Lower lobe of right lung (tissue), 2 donors: Measurements from ENCODE around the gene DOCK3. TPM values are rescaled to one million over a fixed set of nuclear protein-coding genes. Genes with fewer than 3 reads are reported as not detected.
"Not testable (repeated sequence)": the region's sequence is repeated elsewhere in the genome, so short reads cannot be mapped to it uniquely, and the experiment has no call there.

Source experiments
- ATAC-seq, 2 donors: fragments of 200-7000 bp; cut with Tn5 transposase; one replicate each; pipeline ENCODE4 v1.9.1; 2020 to 2022; ENCODE audit warnings: mild to moderate bottlenecking in 2 of 2, moderate library complexity in 2 of 2
- DNase-seq: peaks from one replicate; pipeline ENCODE4 v3.0.0-alpha.2; 2020
- H3K27ac ChIP-seq: fragments of 200-600 bp; one replicate; pipeline ENCODE4 v1.8.0; 2022
- H3K27me3 ChIP-seq: fragments of 200-600 bp; one replicate; pipeline ENCODE4 v1.8.0; 2022; ENCODE audit warnings: low read depth
- H3K36me3 ChIP-seq: fragments of 200-600 bp; one replicate; pipeline ENCODE4 v1.8.0; 2022; ENCODE audit warnings: mild to moderate bottlenecking
- H3K4me1 ChIP-seq: fragments of 200-600 bp; one replicate; pipeline ENCODE4 v1.8.0; 2022
- H3K4me3 ChIP-seq: fragments of 200-600 bp; one replicate; pipeline ENCODE4 v1.8.0; 2022; ENCODE audit warnings: mild to moderate bottlenecking
- H3K9me3 ChIP-seq: fragments of 200-600 bp; one replicate; pipeline ENCODE4 v1.8.0; 2022
- intact Hi-C: fragments of 100-400 bp; cut with DNase I; formaldehyde crosslinking; loops from one replicate; pipeline ENCODE4 v1.11.0; 2022
- total RNA-seq: library from RNA; stranded (reverse); fragmentation: NEBNext Ultra II Directional; extraction: Animal tissue kit (Norgen Biotek cat#: 25700); gene quantifications from one replicate; pipeline ENCODE4 v1.2.1, GENCODE V29; 2021
- TF ChIP-seq, protein P1 (sequence below): fragments of 200-600 bp; IDR thresholded peaks from one replicate; pipeline ENCODE4 v1.8.0; 2022; ENCODE audit warnings: antibody characterized with exemption, mild to moderate bottlenecking
- donor health status: DM: no; HTN: yes; CAD: no; lungs with severe emphysema.

Gene DOCK3
- total RNA-seq, 1 donor from 2014 or later, result 1.5 TPM

DNA sequence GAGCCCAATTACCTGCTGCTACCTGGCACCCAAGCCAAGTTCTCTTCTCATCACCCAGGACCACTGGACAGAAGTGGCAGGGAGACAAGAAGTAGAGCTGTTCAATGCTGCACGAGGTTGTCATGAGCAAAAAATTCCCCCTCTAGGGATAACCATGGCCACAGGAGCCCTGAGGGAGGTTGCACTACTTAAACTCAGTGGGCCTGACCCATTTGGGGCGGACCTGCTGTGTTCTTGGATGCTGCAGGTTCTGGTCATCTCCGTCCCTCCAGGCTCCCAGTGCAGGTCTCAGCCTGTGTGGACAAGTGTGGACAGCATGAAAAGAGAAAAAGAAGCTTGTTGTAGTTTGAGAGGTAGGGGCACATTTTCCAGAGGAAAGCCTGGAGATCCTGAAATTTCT, 684.3 kb downstream of the DOCK3 start:
- Histone ChIP-seq H3K4me1 (no peaks in the 10 kb centered on the region), H3K27ac (no peak overlapping the region), H3K9me3 (no peaks in the 10 kb centered on the region), H3K4me3 (no peak overlapping the region), H3K27me3 (no peaks in the 10 kb centered on the region), H3K36me3 (no peaks in the 10 kb centered on the region)
- DNase-seq (no peak), ATAC-seq (no peak)
- TF ChIP-seq, protein P1, sequence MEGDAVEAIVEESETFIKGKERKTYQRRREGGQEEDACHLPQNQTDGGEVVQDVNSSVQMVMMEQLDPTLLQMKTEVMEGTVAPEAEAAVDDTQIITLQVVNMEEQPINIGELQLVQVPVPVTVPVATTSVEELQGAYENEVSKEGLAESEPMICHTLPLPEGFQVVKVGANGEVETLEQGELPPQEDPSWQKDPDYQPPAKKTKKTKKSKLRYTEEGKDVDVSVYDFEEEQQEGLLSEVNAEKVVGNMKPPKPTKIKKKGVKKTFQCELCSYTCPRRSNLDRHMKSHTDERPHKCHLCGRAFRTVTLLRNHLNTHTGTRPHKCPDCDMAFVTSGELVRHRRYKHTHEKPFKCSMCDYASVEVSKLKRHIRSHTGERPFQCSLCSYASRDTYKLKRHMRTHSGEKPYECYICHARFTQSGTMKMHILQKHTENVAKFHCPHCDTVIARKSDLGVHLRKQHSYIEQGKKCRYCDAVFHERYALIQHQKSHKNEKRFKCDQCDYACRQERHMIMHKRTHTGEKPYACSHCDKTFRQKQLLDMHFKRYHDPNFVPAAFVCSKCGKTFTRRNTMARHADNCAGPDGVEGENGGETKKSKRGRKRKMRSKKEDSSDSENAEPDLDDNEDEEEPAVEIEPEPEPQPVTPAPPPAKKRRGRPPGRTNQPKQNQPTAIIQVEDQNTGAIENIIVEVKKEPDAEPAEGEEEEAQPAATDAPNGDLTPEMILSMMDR, result no peak
- intact Hi-C loops, result no loop called here

DNA sequence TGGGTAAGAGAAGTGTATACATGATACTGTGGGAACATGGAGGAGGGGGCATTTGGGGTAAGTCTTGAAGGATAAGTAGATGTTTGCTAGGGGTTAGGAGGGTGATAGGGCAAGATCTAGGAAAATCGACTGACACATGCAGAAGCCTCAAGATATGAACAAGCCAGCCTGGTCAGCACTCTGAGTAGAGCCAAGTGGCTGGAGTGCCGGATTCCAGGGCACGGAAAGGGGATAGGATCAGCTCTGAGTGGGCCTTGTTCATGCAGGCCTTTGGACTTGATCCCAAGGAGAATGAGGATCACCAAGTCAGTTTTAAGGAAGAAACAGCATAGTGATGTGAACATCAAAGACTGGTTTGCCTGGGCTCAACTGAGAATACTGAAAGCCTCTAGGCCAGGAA, 686.1 kb downstream of the DOCK3 start:
- no peaks in the 10 kb centered on the region for H3K27me3 ChIP-seq
- ATAC-seq (peak in 1 of 2 donors; percentile 10), DNase-seq (no peak)
- no peaks in the 10 kb centered on the region for H3K4me1 ChIP-seq
- intact Hi-C loops, result no loop called here
- no peak overlapping the region for H3K27ac ChIP-seq
- no peaks in the 10 kb centered on the region for H3K9me3 ChIP-seq
- H3K4me3 ChIP-seq, result no peak overlapping the region
- TF ChIP-seq, protein P1, result no peak
- H3K36me3 ChIP-seq, result no peaks in the 10 kb centered on the region

DNA sequence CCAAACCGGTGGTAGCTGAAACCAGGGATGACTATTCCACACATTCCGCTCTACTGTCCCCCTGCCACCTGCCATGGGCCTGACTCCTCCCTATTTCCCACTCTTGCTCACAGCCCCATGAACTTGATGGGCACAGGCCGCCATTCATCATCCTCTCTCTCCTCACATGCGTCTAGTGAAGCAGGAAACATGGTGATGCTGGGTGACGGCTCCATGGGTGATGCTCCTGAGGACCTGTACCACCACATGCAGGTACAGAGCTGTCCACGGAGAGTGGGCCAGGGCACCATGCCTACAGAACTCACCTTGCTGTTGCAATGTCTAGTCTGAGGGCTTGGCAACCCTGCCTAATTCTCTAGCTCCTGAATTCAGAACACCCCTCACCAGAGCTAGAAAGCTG, 687.0 kb downstream of the DOCK3 start:
- ATAC-seq (no peak), DNase-seq (no peak)
- TF ChIP-seq, protein P1, result no peak

DNA sequence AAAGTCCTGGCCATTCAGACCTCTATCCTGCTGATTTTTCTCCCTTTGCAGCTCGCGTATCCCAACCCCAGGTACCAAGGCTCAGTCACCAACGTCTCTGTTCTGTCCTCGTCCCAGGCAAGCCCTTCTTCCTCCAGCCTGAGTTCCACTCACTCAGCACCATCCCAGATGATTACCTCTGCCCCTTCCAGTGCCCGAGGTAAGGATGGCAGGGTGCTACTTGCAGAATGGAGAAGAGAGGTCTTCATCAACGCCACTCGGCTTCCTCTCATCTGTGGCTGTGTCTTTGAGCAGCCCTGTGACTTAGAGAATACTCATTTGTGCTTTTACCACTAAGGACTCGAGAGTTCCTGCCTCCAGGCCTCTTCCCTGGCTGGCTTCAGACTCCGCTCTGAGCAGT, 687.7 kb downstream of the DOCK3 start:
- Histone ChIP-seq H3K27ac (no peak overlapping the region), H3K9me3 (no peaks in the 10 kb centered on the region), H3K36me3 (no peaks in the 10 kb centered on the region), H3K4me1 (no peaks in the 10 kb centered on the region), H3K4me3 (no peak overlapping the region), H3K27me3 (no peaks in the 10 kb centered on the region)
- TF ChIP-seq, protein P1, result no peak
- no peak for DNase-seq
- intact Hi-C loops, result no loop called here
- ATAC-seq, result no peak

More for the DNA sequence above, 687.0 kb downstream of the DOCK3 start:
- Histone ChIP-seq H3K36me3 (no peaks in the 10 kb centered on the region), H3K27ac (no peak overlapping the region), H3K4me1 (no peaks in the 10 kb centered on the region), H3K27me3 (no peaks in the 10 kb centered on the region), H3K4me3 (no peak overlapping the region), H3K9me3 (no peaks in the 10 kb centered on the region)
- intact Hi-C loops, result no loop called here

DNA sequence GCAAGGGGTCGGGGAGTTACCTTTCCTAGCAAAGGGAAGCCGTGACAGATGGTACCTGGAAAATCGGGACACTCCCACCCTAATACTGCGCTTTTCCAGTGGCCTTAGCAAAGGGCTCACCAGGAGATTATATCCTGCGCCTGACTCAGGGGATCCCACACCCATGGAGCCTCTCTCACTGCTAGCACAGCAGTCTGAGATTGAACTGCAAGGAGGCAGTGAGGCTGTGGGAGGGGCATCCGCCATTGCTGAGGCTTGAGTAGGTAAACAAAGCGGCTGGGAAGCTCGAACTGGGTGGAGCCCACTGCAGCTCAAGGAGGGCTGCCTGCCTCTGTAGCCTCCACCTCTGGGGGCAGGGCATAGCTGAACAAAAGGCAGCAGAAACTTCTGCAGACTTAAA, 693.5 kb downstream of the DOCK3 start:
- H3K27ac ChIP-seq, H3K27me3 ChIP-seq, H3K4me1 ChIP-seq, H3K36me3 ChIP-seq, H3K4me3 ChIP-seq, H3K9me3 ChIP-seq, ATAC-seq, DNase-seq, intact Hi-C loops: not testable (repeated sequence)

DNA sequence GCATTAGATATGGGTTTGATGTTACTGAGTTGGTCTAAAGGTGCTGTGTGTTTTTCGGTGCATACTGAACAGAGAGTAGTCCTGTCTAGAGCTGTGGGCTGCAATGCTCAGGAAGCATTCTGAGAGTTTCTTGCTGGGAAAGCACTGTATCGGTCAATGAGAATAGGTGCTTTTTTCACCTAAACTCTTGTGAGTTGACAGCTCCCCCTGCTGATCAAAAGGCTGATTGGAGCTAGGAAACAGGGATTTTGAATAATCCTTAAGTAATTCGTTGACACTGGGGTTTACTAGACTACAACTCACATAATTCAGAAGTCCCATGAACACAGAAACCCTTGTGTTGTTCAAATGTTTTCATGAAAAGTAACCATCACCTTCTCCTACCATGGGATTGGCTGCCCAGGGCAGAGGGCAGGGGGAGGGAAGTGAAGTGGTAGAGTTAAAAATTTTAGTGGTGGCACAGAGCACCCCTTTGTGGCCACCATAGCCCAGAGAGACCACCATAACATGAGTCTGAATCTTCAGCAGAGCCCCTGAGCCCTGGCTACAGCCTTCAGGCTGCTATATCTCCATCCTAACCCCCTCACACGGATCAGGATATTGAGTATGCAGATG, 697.3 kb downstream of the DOCK3 start:
- Histone ChIP-seq H3K27ac (no peak overlapping the region), H3K9me3 (no peaks in the 10 kb centered on the region), H3K36me3 (no peaks in the 10 kb centered on the region), H3K27me3 (peaks cover 8% of the 10 kb centered on the region), H3K4me1 (no peaks in the 10 kb centered on the region), H3K4me3 (no peak overlapping the region)
- intact Hi-C loops, result no loop called here
- TF ChIP-seq, protein P1, result peak; percentile 63
- peak; percentile 51 to 59 for ATAC-seq
- no peak for DNase-seq
